Activated B cell treated with CpG ODN at 0.5 μM for 24 hours (primary cell): ENCODE data around the gene LATS2. TPM values are rescaled to one million over a fixed set of nuclear protein-coding genes. Genes with fewer than 3 reads are reported as not detected.

ENCODE experiments used
- ATAC-seq: fragments of 200-7000 bp; cut with Tn5 transposase; one replicate; pipeline ENCODE4 v1.10.0; 2021; ENCODE audit warnings: low read depth, mild to moderate bottlenecking, moderate library complexity
- CTCF ChIA-PET: fragments of 350-600 bp; sonication (Branson Sonifier 250); formaldehyde crosslinking; loops from one replicate; lab custom pipeline; 2021; ENCODE audit warnings: antibody characterized with exemption; lab: Charles Lee
- POLR2A ChIA-PET: fragments of 350-600 bp; sonication (Branson Sonifier 250); formaldehyde crosslinking; loops from one replicate; lab custom pipeline; 2021; ENCODE audit warnings: antibody characterized with exemption; lab: Charles Lee
- DNase-seq: peaks from one replicate; pipeline ENCODE4 v3.0.0; 2022
- H3K27ac Mint-ChIP-seq: one replicate; pipeline ENCODE4 v1.8.0; 2020; ENCODE audit warnings: mixed read lengths
- H3K27me3 Mint-ChIP-seq: one replicate; pipeline ENCODE4 v1.8.0; 2021; ENCODE audit warnings: mixed read lengths
- H3K36me3 Mint-ChIP-seq: one replicate; pipeline ENCODE4 v1.8.0; 2021; ENCODE audit warnings: low read depth, mixed read lengths
- H3K4me1 Mint-ChIP-seq: one replicate; pipeline ENCODE4 v1.8.0; 2021; ENCODE audit warnings: mixed read lengths
- H3K4me3 Mint-ChIP-seq: one replicate; pipeline ENCODE4 v1.8.0; 2020; ENCODE audit warnings: mild to moderate bottlenecking, mixed read lengths
- H3K9me3 Mint-ChIP-seq: one replicate; pipeline ENCODE4 v1.8.0; 2020; ENCODE audit warnings: mixed read lengths
- CTCF ChIP-seq: fragments of 200-600 bp; IDR thresholded peaks from one replicate; pipeline ENCODE4 v1.8.0; 2022; ENCODE audit warnings: antibody characterized with exemption, mild to moderate bottlenecking
- intact Hi-C: fragments of 100-400 bp; cut with micrococcal nuclease; formaldehyde crosslinking; loops from one replicate; pipeline ENCODE4 v1.15.1; 2024
- total RNA-seq: library from RNA; stranded (reverse); gene quantifications from 2 replicates; pipeline ENCODE4 v1.2.3, GENCODE V29; 2022

Gene LATS2
- total RNA-seq, 1 donor from 2014 or later = 1.7 TPM

GRCh38 chr13:20994441-20994821, 67.0 kb downstream of the LATS2 start:
- H3K4me1 Mint-ChIP-seq = no peaks in the 10 kb centered on the region
- H3K27ac Mint-ChIP-seq = no peak overlapping the region
- no peaks in the 10 kb centered on the region for H3K27me3 Mint-ChIP-seq
- H3K36me3 Mint-ChIP-seq = no peaks in the 10 kb centered on the region
- intact Hi-C loops = no loop called here
- no peak for ATAC-seq
- CTCF ChIA-PET = no interaction called here
- DNase-seq = no peak
- no peaks in the 10 kb centered on the region for H3K9me3 Mint-ChIP-seq
- H3K4me3 Mint-ChIP-seq = no peak overlapping the region
- TF ChIP-seq CTCF = no peak
- POLR2A ChIA-PET = no interaction called here

DNA sequence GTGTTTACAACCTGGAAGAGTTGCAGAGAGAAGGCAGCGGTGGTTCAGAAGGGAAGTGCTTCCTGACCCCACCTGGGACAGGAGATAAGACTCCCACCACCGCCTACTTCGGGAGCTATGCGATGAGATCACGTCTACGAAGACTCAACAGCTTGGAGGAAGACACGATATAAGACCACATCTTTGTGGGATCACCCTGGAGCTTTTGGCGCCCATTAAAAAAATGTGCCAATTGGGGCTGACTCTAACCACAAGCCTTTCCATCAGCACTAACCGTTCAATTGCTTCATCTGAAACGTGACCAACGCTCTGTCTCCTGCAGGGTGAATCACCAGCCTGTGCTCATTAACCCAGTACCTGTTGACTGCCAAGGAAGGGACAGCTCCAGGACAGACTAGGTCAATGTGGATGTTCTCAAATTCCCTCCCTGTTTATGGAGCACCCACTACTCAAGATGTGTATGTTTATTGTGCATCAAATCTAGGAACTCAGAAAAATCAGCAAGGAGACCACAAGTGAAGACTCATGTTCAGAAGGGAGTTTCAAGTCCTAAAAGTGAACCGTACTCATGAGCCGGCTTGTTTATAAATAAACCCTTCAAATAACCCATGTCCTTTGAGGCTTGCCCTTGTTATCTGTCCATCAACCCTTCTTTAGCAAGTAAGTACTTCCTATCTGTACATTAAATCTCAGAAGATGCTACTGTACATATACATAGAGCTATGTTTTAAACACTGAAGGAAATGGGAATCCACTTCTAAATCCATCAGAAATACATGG, 67.5 kb downstream of the LATS2 start:
- intact Hi-C loops = no loop called here
- Mint-ChIP-seq H3K4me3 (no peak overlapping the region), H3K4me1 (no peaks in the 10 kb centered on the region), H3K27ac (no peak overlapping the region), H3K36me3 (no peaks in the 10 kb centered on the region), H3K27me3 (no peaks in the 10 kb centered on the region), H3K9me3 (no peaks in the 10 kb centered on the region)
- ChIA-PET CTCF (no interaction called here), POLR2A (no interaction called here)
- no peak for TF ChIP-seq CTCF
- ATAC-seq (no peak), DNase-seq (no peak)

- no peaks in the 10 kb centered on the region for H3K36me3 Mint-ChIP-seq
- H3K4me3 Mint-ChIP-seq = no peak overlapping the region
- CTCF ChIA-PET = no interaction called here
- DNase-seq (no peak), ATAC-seq (no peak)
- TF ChIP-seq CTCF = no peak
- no peaks in the 10 kb centered on the region for H3K4me1 Mint-ChIP-seq
- POLR2A ChIA-PET = no interaction called here
- intact Hi-C loops = no loop called here
- no peaks in the 10 kb centered on the region for H3K9me3 Mint-ChIP-seq
- no peaks in the 10 kb centered on the region for H3K27me3 Mint-ChIP-seq
- H3K27ac Mint-ChIP-seq = no peak overlapping the region
Measured at GRCh38 chr13:20993211-20993610, 68.2 kb downstream of the LATS2 start.

GRCh38 chr13:20991741-20992520, 69.5 kb downstream of the LATS2 start:
- no peaks in the 10 kb centered on the region for H3K9me3 Mint-ChIP-seq
- no peaks in the 10 kb centered on the region for H3K4me1 Mint-ChIP-seq
- no peaks in the 10 kb centered on the region for H3K27me3 Mint-ChIP-seq
- ChIA-PET POLR2A (no interaction called here), CTCF (no interaction called here)
- H3K27ac Mint-ChIP-seq = no peak overlapping the region
- ATAC-seq (no peak), DNase-seq (no peak)
- H3K4me3 Mint-ChIP-seq = no peak overlapping the region
- intact Hi-C loops = no loop called here
- TF ChIP-seq CTCF = no peak
- H3K36me3 Mint-ChIP-seq = peaks cover 3% of the 10 kb centered on the region

DNA sequence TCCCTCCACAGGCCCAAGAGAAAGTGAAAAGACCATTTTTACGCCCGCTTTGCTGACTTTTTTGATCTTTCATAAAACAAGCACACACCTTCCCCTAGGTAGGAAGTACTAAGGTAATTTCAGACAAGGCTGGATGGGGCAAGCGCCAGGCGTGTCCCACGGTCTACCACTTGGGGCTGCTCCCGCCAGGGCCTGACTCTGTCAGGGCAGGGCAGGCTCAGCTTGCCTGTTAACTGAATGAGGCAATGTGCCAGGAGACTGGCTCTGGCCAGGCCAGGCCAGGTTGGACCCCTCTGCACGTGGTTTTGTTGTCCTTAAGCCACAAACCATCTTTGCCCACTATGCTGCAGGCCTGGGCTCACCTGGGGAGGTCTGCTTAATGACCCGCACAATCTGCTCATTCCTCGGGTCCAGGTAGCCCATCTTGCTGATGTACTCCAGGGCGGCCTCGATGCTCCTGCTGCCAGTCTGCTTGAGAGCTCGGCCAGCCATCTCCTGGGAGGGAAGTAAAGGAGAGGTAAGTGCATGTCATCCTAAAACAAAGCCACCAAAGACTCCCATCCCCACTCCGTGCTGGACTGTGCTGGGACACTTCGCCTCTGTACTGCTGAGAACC, 70.4 kb downstream of the LATS2 start:
- intact Hi-C loops = no loop called here
- Mint-ChIP-seq H3K4me1 (no peaks in the 10 kb centered on the region), H3K9me3 (no peaks in the 10 kb centered on the region), H3K27me3 (no peaks in the 10 kb centered on the region), H3K36me3 (peaks cover 3% of the 10 kb centered on the region), H3K27ac (no peak overlapping the region), H3K4me3 (no peak overlapping the region)
- CTCF ChIA-PET = no interaction called here
- POLR2A ChIA-PET = no interaction called here
- ATAC-seq = no peak
- DNase-seq = no peak
- no peak for TF ChIP-seq CTCF
